ENCODE results near the gene DNAJC5. TPM values are rescaled to one million over a fixed set of nuclear protein-coding genes. Genes with fewer than 3 reads are reported as not detected.

Gene DNAJC5
- total and polyA plus RNA-seq, 9 of the 15 experiments (the other 6 are each of a cell fraction or from before 2014, with no cell fraction given) = 0.95 to 42.8 (median 23.4) TPM

DNA sequence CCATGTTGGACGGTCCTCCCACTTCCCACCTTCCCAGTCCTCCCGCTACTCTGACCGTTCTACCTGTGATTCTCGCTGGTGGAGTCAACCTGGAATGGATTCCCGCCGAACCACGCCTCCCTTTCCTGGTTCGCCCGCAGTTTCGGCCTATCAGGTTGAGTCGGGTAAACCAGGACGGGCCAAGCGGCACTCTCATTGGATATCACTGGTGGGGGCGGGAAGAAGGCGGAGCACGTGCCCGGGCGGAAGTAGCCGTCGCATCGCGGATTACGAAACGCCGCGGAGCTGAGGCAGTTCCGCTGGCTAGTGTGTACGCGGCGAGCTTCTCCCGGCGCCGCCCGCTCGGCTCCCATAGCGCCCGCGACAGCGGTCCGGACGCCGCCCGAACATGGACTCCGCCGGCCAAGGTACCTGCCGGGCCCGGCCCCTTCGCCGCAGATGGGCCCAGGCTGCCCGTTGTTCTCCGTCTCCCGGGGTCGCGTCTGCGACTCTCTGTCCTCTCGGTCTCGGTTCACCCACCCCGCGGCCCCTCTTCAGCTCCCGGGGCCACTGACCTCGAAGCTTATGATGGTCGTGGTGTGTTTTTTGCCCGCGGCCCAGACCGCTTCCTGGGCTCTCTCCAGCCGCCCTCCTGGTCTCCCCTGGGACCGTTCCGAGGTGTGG, 29.8 kb upstream of the DNAJC5 start, which contains the start of gene TPD52L2 (continued):
- no peak; the same call in 1 of the 2 replicates for TF ChIP-seq ILF3 (IDR thresholded peaks at IDR 0.05; ENCODE audit: borderline replicate concordance)
- peak; percentile 86; the same call in 1 of the 2 replicates for TF ChIP-seq NFRKB (IDR thresholded peaks at IDR 0.05; ENCODE audit: low read depth)
- TF ChIP-seq, protein P1, sequence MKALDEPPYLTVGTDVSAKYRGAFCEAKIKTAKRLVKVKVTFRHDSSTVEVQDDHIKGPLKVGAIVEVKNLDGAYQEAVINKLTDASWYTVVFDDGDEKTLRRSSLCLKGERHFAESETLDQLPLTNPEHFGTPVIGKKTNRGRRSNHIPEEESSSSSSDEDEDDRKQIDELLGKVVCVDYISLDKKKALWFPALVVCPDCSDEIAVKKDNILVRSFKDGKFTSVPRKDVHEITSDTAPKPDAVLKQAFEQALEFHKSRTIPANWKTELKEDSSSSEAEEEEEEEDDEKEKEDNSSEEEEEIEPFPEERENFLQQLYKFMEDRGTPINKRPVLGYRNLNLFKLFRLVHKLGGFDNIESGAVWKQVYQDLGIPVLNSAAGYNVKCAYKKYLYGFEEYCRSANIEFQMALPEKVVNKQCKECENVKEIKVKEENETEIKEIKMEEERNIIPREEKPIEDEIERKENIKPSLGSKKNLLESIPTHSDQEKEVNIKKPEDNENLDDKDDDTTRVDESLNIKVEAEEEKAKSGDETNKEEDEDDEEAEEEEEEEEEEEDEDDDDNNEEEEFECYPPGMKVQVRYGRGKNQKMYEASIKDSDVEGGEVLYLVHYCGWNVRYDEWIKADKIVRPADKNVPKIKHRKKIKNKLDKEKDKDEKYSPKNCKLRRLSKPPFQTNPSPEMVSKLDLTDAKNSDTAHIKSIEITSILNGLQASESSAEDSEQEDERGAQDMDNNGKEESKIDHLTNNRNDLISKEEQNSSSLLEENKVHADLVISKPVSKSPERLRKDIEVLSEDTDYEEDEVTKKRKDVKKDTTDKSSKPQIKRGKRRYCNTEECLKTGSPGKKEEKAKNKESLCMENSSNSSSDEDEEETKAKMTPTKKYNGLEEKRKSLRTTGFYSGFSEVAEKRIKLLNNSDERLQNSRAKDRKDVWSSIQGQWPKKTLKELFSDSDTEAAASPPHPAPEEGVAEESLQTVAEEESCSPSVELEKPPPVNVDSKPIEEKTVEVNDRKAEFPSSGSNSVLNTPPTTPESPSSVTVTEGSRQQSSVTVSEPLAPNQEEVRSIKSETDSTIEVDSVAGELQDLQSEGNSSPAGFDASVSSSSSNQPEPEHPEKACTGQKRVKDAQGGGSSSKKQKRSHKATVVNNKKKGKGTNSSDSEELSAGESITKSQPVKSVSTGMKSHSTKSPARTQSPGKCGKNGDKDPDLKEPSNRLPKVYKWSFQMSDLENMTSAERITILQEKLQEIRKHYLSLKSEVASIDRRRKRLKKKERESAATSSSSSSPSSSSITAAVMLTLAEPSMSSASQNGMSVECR (CRISPR knock-in tag; IDR thresholded peaks at IDR 0.05) = peak; percentile 76
- TF ChIP-seq SMARCB1 (IDR thresholded peaks at IDR 0.05; ENCODE audit: insufficient read length, low read depth) = no peak
- TF ChIP-seq CBX3 (IDR thresholded peaks at IDR 0.05; ENCODE audit: borderline replicate concordance in 1 of 2, low read length in 2 of 2) = peak in 1 of 2 experiments; percentile 17; a peak in 1 of 3 replicates
- TF ChIP-seq ZNF354B (CRISPR knock-in tag; IDR thresholded peaks at IDR 0.05) = no peak
- no peak for TF ChIP-seq PTTG1 (tag; IDR thresholded peaks at IDR 0.05; ENCODE audit: low read depth)
- TF ChIP-seq CEBPB (tag; IDR thresholded peaks at IDR 0.05) = peak; percentile 98
- peak; percentile 28; the same call in 1 of the 2 replicates for TF ChIP-seq FOSL1 (tag; conservative IDR thresholded peaks at IDR 0.05)
- TF ChIP-seq TAF1 (IDR thresholded peaks at IDR 0.05; ENCODE audit: control insufficient read depth, extremely low read depth, insufficient read depth, low read length, severe bottlenecking) = peak; percentile 87
- no peak for TF ChIP-seq MEIS2 (IDR thresholded peaks at IDR 0.05; ENCODE audit: partially characterized antibody)
- no peak for TF ChIP-seq NCOA2 (IDR thresholded peaks at IDR 0.05; ENCODE audit: partially characterized antibody in 2 of 2)
- peak; percentile 93 for TF ChIP-seq FOS (IDR thresholded peaks at IDR 0.05; ENCODE audit: extremely low read depth, insufficient read length)
- TF ChIP-seq, protein P2, sequence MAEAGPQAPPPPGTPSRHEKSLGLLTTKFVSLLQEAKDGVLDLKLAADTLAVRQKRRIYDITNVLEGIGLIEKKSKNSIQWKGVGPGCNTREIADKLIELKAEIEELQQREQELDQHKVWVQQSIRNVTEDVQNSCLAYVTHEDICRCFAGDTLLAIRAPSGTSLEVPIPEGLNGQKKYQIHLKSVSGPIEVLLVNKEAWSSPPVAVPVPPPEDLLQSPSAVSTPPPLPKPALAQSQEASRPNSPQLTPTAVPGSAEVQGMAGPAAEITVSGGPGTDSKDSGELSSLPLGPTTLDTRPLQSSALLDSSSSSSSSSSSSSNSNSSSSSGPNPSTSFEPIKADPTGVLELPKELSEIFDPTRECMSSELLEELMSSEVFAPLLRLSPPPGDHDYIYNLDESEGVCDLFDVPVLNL (CRISPR knock-in tag; IDR thresholded peaks at IDR 0.05; ENCODE audit: low read depth) = peak; percentile 80; the same call in 1 of the 2 replicates
- TF ChIP-seq NFYB (IDR thresholded peaks at IDR 0.05; ENCODE audit: extremely low read depth, insufficient read length) = peak; percentile 94
- TF ChIP-seq CEBPG (CRISPR knock-in tag; IDR thresholded peaks at IDR 0.05) = peak; percentile 95
- peak; percentile 83 for TF ChIP-seq CEBPG (tag; conservative IDR thresholded peaks at IDR 0.05 in 1 of 2, IDR thresholded peaks at IDR 0.05 in 1 of 2)
- TF ChIP-seq ZNF79 (CRISPR knock-in tag; IDR thresholded peaks at IDR 0.05; ENCODE audit: low read depth) = no peak
- TF ChIP-seq SAP30 (IDR thresholded peaks at IDR 0.05; ENCODE audit: borderline replicate concordance, insufficient read depth, low read depth, low read length, poor library complexity, severe bottlenecking) = peak; percentile 80
- no peak for TF ChIP-seq TEAD2 (tag; IDR thresholded peaks at IDR 0.05)
- 0 out of 2 replicates have a peak, but pooled peaks have one; percentile 12 for TF ChIP-seq MAFK (IDR thresholded peaks at IDR 0.05; ENCODE audit: low read length)
